Measurements from ENCODE around the gene EVX2.

The EVX2 gene

GRCh38 chr2:176104316-176105077 is 20.7 kb upstream of the EVX2 start (continued):
- no peak for TF ChIP-seq ZNF280C (tag by site-specific recombination; IDR thresholded peaks at IDR 0.05)
- no peak for TF ChIP-seq ZNF302 (tag by site-specific recombination; IDR thresholded peaks at IDR 0.05; ENCODE audit: low read depth)
- no peak; the same call in none of the 2 replicates for TF ChIP-seq KLF8 (tag by site-specific recombination; IDR thresholded peaks at IDR 0.05)
- no peak for TF ChIP-seq ZNF626 (tag by site-specific recombination; IDR thresholded peaks at IDR 0.05)
- no peak for TF ChIP-seq GLIS2 (tag by site-specific recombination; IDR thresholded peaks at IDR 0.05)
- TF ChIP-seq ZNF211 (tag by site-specific recombination; IDR thresholded peaks at IDR 0.05; ENCODE audit: low read depth) = no peak
- no peak for TF ChIP-seq ZIC2 (tag by site-specific recombination; IDR thresholded peaks at IDR 0.05)
- TF ChIP-seq ZNF280D (tag by site-specific recombination; IDR thresholded peaks at IDR 0.05) = no peak
- TF ChIP-seq ZNF146 (tag by site-specific recombination; IDR thresholded peaks at IDR 0.05) = no peak
- TF ChIP-seq ZNF132 (tag by site-specific recombination; IDR thresholded peaks at IDR 0.05; ENCODE audit: borderline replicate concordance) = no peak
- no peak for TF ChIP-seq SCRT1 (tag by site-specific recombination; IDR thresholded peaks at IDR 0.05; ENCODE audit: borderline replicate concordance)
- no peak for TF ChIP-seq ZNF530 (tag by site-specific recombination; IDR thresholded peaks at IDR 0.05; ENCODE audit: low read depth)
- no peak for TF ChIP-seq ZNF221 (tag by site-specific recombination; IDR thresholded peaks at IDR 0.05; ENCODE audit: borderline replicate concordance)
- no peak; the same call in 1 of the 2 replicates for TF ChIP-seq ZBTB11 (tag by site-specific recombination; conservative IDR thresholded peaks at IDR 0.05; ENCODE audit: low read depth)
- no peak for TF ChIP-seq ZNF214 (tag by site-specific recombination; IDR thresholded peaks at IDR 0.05; ENCODE audit: borderline replicate concordance)
- TF ChIP-seq, protein P1, sequence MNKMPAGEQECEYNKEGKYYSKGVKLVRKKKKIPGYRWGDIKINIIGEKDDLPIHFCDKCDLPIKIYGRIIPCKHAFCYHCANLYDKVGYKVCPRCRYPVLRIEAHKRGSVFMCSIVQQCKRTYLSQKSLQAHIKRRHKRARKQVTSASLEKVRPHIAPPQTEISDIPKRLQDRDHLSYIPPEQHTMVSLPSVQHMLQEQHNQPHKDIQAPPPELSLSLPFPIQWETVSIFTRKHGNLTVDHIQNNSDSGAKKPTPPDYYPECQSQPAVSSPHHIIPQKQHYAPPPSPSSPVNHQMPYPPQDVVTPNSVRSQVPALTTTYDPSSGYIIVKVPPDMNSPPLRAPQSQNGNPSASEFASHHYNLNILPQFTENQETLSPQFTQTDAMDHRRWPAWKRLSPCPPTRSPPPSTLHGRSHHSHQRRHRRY (tag by site-specific recombination; IDR thresholded peaks at IDR 0.05) = no peak
- no peak for TF ChIP-seq ZNF341 (tag by site-specific recombination; IDR thresholded peaks at IDR 0.05; ENCODE audit: low read depth)
- no peak for TF ChIP-seq ZNF449 (tag by site-specific recombination; IDR thresholded peaks at IDR 0.05)
- no peak for TF ChIP-seq ZNF26 (tag by site-specific recombination; IDR thresholded peaks at IDR 0.05)
- no peak for TF ChIP-seq SETDB1 (IDR thresholded peaks at IDR 0.05; ENCODE audit: insufficient read length, low read length)
- no peak for TF ChIP-seq ZNF555 (tag by site-specific recombination; conservative IDR thresholded peaks at IDR 0.05)
